SU-DHL-6 (cell line): ENCODE measurements around the gene MCAM.

Source experiments
- H2AFZ ChIP-seq: fragments of 200-600 bp; sonication (generic); 2 replicates; pipeline ENCODE4 v1.6.1; 2014; ENCODE audit warnings: low read depth, mild to moderate bottlenecking, moderate library complexity, mixed read lengths, antibody characterized with exemption, low read length; ENCODE audit not compliant: severe bottlenecking
- H3F3A ChIP-seq: fragments of 200-600 bp; shearing (Covaris generic); 2 replicates; pipeline ENCODE4 v1.6.0; 2016; ENCODE audit warnings: antibody characterized with exemption, mild to moderate bottlenecking; ENCODE audit not compliant: insufficient read depth
- H3K27ac ChIP-seq: fragments of 200-600 bp; sonication (generic); 2 replicates; pipeline ENCODE4 v1.5.1; 2016; ENCODE audit warnings: low read depth, mild to moderate bottlenecking, low read length, moderate library complexity, mixed read lengths
- H3K27me3 ChIP-seq: fragments of 200-600 bp; sonication (generic), shearing (Covaris generic); 2 replicates; pipeline ENCODE4 v1.6.0; 2014; ENCODE audit warnings: mild to moderate bottlenecking, low read length
- H3K36me3 ChIP-seq: fragments of 200-600 bp; sonication (generic); 2 replicates; pipeline ENCODE4 v1.6.1; 2014; ENCODE audit warnings: mild to moderate bottlenecking, low read length, mixed read lengths
- H3K4me2 ChIP-seq: fragments of 300-600, 200-600 bp; shearing (Covaris generic), sonication (generic); 2 replicates; pipeline ENCODE4 v1.6.0; 2014; ENCODE audit warnings: low read length, low read depth, mild to moderate bottlenecking; ENCODE audit not compliant: poor library complexity, severe bottlenecking
- H3K4me3 ChIP-seq: fragments of 200-600 bp; sonication (generic); 2 replicates; pipeline ENCODE4 v1.5.1; 2014; ENCODE audit warnings: antibody characterized with exemption, low read length, mild to moderate bottlenecking, mixed read lengths; ENCODE audit not compliant: insufficient read depth, poor library complexity, severe bottlenecking
- H3K79me2 ChIP-seq: fragments of 200-600 bp; sonication (generic); 2 replicates; pipeline ENCODE4 v1.6.1; 2014; ENCODE audit warnings: mild to moderate bottlenecking, low read length, moderate library complexity; ENCODE audit not compliant: insufficient read depth
- H3K9ac ChIP-seq: fragments of 200-600 bp; sonication (generic); 2 replicates; pipeline ENCODE4 v1.7.0; 2014; ENCODE audit warnings: mild to moderate bottlenecking, low read length
- H3K9me2 ChIP-seq: fragments of 200-600 bp; sonication (generic); replicated peaks from 2 replicates; pipeline ENCODE4 v1.6.1; 2014; ENCODE audit warnings: low read length; ENCODE audit not compliant: insufficient read depth
- H3K9me3 ChIP-seq: fragments of 200-600 bp; sonication (generic); 2 replicates; pipeline ENCODE4 v1.6.1; 2014; ENCODE audit warnings: low read length, mixed read lengths; ENCODE audit not compliant: insufficient read depth
- H4K20me1 ChIP-seq: fragments of 200-600 bp; sonication (generic); 2 replicates; pipeline ENCODE4 v1.6.1; 2014; ENCODE audit warnings: low read depth, mild to moderate bottlenecking, antibody characterized with exemption, low read length, moderate library complexity, mixed read lengths
- CTCF ChIP-seq: fragments of 200-600 bp; sonication (generic); IDR thresholded peaks from one replicate; pipeline ENCODE4 v1.5.1; 2017; ENCODE audit warnings: antibody characterized with exemption, mild to moderate bottlenecking, low read length, moderate library complexity; ENCODE audit not compliant: insufficient read depth, poor library complexity, severe bottlenecking
- EZH2phosphoT487 ChIP-seq: fragments of 200-600 bp; sonication (generic), shearing (Covaris generic); conservative IDR thresholded peaks from 2 replicates; pipeline ENCODE4 v1.6.1; 2018; ENCODE audit warnings: mild to moderate bottlenecking, antibody characterized with exemption, low read length, moderate library complexity, mixed read lengths

Gene MCAM

DNA sequence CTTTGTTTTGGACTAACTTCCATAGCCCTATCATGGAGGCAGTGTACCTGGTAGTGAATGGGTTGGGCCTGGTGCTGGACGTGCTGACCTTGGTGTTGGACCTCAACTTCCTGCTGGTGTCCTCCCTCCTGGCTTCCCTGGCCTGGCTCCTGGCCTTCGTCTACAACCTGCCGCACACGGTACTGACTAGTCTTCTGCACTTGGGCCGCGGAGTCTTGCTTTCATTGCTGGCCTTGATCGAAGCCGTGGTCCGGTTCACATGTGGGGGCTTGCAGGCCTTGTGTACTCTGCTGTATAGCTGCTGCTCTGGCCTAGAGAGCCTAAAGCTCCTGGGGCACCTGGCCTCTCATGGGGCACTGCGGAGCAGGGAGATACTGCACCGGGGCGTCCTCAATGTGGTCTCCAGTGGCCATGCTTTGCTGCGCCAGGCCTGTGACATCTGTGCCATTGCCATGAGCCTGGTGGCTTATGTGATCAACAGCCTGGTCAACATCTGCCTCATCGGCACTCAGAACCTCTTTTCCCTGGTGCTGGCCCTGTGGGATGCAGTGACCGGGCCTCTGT lies 18.2 kb upstream of the MCAM start:
- Histone ChIP-seq H4K20me1 (no peaks in the 10 kb centered on the region), H3K4me2 (peak overlapping the region; percentile 54), H3F3A (peaks cover 4% of the 10 kb centered on the region; the same call in 1 of the 2 replicates), H3K27ac (peak overlapping the region; percentile 21; the same call in 1 of the 2 replicates), H2AFZ (no peak overlapping the region), H3K79me2 (peaks cover 6% of the 10 kb centered on the region; the same call in 1 of the 2 replicates), H3K27me3 (no peaks in the 10 kb centered on the region), H3K9me3 (no peaks in the 10 kb centered on the region), H3K4me3 (peak overlapping the region; percentile 50), H3K9me2 (no peaks in the 10 kb centered on the region), H3K36me3 (no peaks in the 10 kb centered on the region), H3K9ac (peak overlapping the region; percentile 74)
- TF ChIP-seq CTCF (no peak), EZH2phosphoT487 (no peak)

GRCh38 chr11:119334174-119334930 lies 17.4 kb upstream of the MCAM start, which contains the start of gene RNF26:
Gene RNF26 (plus strand): TSS chr11:119334527. CDS start chr11:119335123, 596 bp downstream.
- peaks cover 6% of the 10 kb centered on the region; the same call in 1 of the 2 replicates for H3K79me2 ChIP-seq
- H3K9me2 ChIP-seq = no peaks in the 10 kb centered on the region
- H3F3A ChIP-seq = peaks cover 4% of the 10 kb centered on the region; the same call in 1 of the 2 replicates
- H4K20me1 ChIP-seq = no peaks in the 10 kb centered on the region
- H3K9me3 ChIP-seq = no peaks in the 10 kb centered on the region
- TF ChIP-seq EZH2phosphoT487 = no peak
- no peak for TF ChIP-seq CTCF
- H3K9ac ChIP-seq = peak within 1 kb of the TSS; percentile 74
- peak within 1 kb of the TSS; percentile 50 for H3K4me3 ChIP-seq
- no peaks in the 10 kb centered on the region for H3K36me3 ChIP-seq
- H2AFZ ChIP-seq = peak within 1 kb of the TSS; percentile 72
- peak within 1 kb of the TSS; percentile 30 for H3K27ac ChIP-seq
- peak within 1 kb of the TSS; percentile 55 for H3K4me2 ChIP-seq
- H3K27me3 ChIP-seq = no peaks in the 10 kb centered on the region

DNA sequence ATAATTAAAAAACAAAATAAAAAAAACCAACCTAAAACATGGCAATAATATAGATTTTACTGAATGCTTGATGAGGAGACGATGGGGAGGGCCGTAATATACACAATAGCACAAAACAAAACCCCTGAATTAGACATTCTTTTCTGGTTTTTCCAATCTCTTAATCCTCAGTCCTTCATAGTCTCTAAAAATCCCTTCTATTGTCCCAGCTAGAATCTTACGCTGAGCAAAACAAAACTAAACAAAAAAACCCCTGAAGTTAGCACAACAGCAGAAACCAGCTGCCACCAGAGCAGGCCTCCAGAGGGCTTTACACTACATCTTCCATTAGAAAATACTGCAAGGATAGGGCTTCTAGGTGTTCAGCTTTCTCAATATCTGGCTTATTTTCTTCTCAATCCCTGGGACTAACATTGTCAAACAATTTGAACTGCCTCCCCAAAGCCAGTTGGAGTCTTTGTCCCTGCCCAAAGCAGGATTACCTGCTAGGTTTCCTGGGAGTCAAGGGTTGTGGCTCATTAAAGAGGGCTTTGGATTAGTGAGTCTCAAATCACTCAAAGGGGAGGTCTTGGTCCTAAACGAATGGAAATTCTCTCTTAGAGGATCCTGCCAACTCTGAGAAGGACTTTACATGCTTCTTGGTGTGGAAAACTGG lies 15.3 kb upstream of the MCAM start:
- Histone ChIP-seq H3F3A (peaks cover 4% of the 10 kb centered on the region; the same call in 1 of the 2 replicates), H3K4me2 (no peak overlapping the region), H3K9me2 (no peaks in the 10 kb centered on the region), H2AFZ (no peak overlapping the region), H3K27me3 (no peaks in the 10 kb centered on the region), H3K9ac (no peak overlapping the region), H3K36me3 (no peaks in the 10 kb centered on the region), H4K20me1 (no peaks in the 10 kb centered on the region), H3K4me3 (no peak overlapping the region), H3K27ac (no peak overlapping the region), H3K79me2 (peaks cover 6% of the 10 kb centered on the region; the same call in 1 of the 2 replicates), H3K9me3 (no peaks in the 10 kb centered on the region)
- no peak for TF ChIP-seq CTCF
- TF ChIP-seq EZH2phosphoT487 = no peak
